Activated T-helper 1 cell treated with Interleukin-2 at 50 U/mL for 16 hours (primary cell): ENCODE data around the gene TMEM120A.

Source experiments
- DNase-seq: peaks from one replicate; pipeline ENCODE4 v3.0.0-alpha.2; 2020; ENCODE audit warnings: low read depth

Gene TMEM120A

DNA sequence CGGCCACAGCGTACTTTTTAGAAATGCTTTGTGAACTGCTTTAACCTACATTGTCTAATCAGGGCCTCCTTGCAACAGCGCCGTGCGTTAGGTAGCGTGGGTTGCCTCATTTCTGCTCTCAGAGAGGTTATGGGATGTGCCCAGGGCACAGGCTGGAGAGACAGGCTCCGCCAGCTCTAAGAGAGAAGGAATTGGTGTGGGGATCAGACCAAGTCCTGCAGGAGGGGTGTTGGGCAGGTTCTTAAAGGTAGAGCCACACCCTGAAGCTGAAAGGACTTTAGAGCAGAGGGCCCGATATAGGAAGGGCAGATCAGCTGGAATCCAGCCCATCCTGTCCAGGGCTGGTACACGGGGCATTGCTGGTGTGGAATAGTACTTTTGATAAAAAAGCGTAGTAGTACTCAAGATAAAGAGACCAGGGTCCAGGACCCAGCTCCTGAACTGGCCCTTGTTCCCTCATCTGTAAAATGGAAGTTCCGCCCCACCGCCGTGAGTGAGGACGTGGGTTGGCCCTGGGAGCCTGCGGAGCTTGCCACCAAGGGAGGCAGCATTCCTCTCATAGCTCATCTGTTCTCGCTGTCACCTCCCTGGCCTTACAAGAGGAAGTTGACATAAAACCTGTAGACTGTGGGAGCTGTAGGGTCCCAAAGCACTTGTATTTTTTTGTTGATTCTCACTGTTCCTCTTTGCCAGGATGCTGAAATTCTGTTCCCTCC, 37.2 kb downstream of the TMEM120A start:
- DNase-seq: no peak

DNA sequence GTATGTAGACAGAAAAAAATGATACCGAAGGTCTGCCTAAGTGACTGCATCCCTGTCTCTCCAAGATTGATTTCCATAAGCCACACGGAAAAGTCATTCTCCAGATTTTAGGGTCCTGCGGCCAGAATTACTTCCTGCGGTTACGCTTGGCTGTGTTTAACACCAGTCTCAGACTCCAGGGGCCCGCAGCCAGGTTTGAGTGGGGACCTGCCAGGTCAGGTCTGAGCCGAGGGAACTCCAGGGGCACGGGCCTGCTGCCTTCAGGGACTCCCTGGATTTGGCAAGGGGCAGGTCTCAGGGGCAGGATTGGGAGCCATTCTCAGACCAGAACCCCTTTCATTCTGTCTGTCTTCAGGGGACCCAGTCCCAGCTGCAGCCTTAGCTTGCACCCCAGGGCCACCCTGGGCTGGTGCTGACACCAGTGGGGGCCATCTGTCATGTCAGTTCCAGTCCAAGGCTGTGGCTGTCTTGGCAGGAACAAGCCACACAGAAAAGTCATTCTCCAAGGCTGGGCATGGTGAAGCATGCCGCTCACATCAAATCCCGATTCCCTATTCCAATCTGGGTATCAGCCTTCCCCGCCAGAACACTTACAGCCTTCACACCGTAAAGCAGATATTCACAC, 39.0 kb downstream of the TMEM120A start:
- no peak for DNase-seq

DNA sequence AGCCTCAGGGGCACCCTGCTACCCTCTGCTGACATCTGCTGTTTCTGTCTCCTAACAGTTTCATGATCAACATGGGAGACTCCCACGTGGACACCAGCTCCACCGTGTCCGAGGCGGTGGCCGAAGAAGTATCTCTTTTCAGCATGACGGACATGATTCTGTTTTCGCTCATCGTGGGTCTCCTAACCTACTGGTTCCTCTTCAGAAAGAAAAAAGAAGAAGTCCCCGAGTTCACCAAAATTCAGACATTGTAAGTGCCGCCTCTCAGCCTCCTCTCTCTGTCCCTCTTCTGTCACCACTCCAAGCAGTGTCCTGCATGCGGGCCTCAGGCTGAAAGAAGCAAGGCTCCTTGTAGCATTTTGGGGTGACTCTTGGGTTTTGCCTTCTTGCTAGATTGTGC, 40.5 kb downstream of the TMEM120A start:
- DNase-seq: no peak

DNA sequence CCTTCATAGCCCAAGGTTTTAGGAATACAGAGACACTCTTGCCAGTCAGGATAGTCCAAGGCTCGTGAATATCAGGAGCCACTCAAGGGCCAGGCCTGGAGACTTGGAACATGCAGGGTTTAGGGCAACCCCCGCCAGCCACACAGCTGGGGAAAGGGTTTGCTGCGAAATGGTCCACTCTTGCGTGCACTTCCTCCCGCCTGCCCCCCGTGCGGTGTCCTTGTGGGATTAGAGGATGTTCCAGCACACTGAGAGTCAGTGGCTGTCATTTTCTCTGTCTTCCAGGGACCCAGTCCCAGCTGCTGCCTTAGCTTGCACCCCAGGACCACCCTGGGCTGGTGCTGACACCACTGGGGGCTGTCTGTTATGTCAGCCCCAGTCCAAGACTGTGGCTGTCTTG, 41.0 kb downstream of the TMEM120A start:
- no peak for DNase-seq

DNA sequence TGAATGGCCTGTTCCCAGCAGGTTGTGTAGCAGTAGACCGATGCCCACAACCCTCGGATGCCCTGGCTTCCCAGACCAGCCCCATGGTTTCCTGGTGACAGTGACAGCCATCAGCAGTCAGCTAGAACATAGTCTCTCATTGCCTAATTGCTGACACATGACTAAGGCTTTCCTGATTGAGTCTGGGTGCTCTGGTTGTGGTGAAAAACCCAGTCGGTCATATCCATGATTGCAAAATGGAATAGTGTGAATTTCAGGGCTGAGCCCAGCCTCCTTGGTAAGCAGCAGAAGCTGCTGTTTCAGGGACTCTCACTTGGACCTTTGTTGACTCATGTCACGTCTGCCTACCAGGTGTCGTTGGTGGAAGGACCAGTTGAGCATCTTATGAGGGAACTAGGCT, 42.9 kb downstream of the TMEM120A start:
- no peak for DNase-seq

DNA sequence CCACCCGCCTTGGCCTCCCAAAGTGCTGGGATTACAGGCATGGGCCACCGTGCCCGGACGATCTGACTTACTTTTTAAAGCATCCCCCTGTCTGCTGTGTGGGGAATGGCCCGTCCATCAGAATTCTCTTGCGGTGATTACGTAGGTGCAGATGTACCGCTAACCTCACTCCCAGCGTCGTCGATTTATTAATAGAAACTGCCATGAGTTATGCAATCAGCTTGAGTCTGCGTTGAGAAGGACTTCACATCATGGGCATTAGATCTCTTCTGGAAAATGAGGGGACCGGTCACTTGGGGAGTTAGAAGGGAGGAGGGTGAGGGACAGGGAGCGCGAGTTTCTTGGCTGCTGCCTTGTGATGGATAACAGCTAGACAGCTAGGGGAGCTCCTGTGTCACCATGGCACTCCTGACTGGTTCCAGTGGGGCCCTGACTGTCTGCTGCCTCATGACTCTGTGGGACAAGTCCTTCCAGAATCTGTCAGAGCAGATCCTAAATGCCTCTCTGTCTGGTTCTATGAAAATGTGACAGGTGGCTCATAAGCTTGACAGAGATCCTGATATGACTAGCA, 44.2 kb downstream of the TMEM120A start:
- DNase-seq: no peak

DNA sequence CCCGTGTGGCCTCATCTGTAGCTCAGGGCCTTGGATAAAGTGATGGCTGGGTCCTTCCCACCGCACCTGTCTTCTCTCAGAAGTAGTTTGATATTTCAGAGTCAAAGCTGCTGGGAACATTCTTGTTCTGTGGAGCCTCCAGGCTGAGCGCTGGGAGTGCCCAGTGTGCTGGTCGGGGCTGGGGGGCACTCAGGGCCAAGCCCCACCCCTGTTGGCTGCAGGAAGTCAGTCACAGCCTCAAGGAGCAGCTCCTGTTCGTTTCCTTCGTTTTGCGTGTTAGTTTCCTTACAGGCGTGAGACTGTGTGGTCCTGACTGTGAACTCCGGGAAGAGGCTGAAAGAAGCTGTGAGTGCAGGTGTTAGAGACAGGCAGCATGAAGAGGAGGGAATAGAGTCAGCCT, 46.2 kb downstream of the TMEM120A start:
- no peak for DNase-seq

DNA sequence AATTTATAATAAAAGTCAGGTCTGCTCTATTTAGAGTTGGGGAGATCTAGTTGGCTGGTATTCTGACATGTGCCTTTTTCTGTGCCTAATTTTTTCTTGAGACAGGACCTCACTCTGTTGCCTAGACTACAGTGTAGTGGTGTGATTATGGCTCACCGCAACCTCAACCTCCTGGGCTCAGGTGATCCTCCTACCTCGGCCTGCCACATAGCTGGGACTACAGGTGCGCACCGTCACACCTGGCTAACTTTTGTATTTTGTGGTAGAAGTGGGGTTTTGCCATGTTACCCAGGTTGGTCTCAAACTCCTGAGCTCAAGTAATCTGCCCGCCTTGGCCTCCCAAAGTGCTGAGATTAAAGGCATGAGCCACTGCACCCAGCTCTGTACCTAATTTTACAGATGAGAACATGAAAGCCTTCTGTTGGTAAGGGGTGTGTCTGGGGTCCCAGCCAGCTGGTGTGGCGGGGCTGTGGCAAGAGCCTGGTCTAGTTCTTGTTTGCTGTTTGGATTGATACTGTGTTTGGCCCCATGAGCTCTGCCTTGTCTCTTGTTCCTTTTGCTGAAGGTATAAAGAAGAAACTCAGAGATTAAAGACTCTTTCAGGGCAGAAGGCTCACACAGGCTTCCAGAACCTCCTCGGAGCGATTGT, 48.1 kb downstream of the TMEM120A start:
- DNase-seq: no peak

DNA sequence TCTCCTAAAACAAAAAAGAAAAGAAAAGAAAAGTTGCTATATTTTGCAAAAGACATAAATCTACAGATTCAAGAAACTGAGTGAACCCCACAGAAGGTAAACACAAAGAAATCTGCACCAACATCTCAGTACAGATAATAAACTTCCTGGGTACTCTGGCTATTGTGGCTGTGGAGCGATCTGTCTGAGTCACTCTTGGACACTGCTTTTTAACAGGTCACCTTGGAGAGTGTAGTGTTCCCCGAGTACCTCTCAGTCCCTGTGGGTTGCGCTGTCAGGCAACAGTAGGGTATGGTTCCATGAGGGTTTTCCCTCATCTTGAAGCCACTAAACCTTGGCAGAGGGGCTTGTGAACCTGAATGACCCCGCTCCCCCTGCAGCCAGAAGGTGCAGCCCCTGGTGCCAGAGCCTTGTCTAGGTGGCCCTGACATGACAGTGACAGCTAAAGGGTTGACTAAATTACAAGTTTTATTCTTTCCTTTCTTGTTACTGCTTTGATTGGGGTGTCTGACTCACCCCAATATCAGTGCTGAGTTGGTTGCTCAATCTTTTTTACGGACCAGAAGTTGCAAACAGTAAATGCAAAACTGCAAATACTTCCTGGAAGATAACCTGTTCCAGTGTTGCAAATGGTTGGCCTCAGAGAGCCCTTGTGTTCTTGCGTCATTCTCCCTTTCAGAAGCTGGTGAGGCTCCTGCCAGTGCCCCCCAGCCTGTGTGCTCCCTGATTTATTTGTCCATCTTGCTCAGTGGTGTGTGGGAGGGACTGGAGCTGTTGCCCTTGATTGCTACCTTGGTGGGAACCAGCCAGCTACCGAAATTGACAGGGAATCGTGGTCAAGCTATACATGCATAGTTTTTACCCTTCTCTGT, 48.9 kb downstream of the TMEM120A start:
- no peak for DNase-seq

DNA sequence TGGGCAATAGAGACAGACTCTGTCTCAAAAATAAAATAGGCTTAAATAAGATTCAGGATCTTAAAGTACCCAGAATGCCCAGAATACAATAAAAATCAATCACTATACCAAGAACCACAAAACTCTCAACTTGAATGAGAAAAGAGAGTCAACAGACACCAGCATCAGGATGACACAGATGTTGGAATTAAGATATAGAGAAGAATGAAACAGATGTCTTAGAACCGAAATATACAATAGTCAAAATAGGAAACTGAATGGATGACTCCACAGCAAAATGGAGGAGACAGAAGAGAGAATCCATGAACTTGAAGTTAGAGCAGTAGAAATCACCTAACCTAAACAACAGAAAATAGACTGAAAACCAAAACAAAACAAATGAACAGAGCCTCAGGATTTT, 49.9 kb downstream of the TMEM120A start:
- no peak for DNase-seq

DNA sequence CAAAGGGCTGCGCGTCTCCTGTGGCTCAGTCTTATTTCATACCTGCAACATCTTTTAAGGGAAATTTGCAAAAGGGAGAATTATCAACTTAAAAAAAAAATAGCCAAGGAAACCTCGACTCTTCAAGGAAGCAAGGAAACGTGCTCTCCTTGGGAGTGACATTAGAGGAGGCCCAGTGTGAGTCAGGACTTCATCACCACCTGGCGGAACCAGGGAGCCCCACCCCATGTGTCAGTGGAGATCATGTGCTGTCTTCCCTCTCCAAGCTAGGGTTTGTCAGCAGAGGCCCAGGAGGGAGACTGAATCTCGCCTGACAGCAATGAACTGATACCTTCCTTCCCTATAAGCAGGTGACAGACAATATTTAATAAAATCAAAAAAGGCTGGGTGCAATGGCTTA, 50.5 kb downstream of the TMEM120A start:
- no peak for DNase-seq

DNA sequence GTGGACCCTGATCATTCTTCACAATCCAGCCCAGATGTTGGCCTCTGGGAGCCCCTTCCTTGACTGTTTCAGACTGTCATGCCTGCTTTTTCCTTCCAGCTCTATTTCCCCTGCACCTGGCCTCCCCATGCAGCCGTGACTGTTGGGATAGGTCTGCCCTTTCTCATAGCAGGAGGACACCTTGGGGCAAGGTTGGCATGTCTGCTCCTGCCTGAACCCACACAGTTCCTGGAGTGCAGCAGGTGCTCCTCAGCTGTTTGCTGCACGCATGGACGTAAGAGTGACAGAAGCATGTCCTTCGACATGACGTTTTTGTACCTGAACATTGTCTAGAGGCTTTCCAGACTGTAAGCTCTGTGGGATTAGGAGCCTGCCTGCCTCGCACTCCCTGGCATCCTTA, 55.5 kb downstream of the TMEM120A start:
- no peak for DNase-seq

DNA sequence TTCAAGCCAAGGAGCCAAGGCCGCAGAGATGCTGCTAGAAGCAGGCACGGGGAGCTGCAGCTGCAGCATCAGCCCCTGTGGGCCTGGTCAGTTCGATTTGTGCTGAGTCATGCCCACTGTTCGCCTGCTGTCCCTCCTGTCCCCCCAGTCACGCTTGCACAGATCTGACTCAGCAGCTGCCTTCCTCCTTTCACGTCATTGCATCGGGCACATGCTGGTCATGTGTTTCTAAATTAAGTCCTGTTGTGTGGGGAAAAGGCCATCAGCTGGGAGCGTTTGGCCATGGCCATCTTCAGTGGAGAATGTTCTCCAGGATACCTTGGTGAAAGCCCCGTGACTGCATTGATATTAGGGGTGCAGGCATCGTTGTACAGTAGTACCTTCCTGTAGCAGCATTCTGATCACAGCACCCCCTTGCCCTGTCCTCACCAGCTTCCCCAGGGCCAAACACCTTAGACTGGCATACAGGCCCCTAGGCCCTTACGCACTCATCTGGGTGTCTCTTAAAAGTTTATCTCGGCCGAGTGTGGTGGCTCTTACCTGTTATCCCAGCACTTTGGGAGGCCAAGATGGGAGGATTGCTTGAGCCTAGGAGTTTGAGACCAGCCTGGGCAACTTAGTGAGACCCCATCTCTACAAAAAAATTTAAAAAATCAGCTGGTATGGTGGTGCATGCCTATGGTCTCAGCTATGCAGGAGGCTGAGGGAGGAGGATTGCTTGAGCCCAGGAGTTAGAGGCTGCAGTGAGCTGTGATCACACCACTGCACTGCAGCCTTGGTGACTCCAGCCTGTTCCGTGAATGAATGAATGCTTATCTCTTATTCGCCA, 56.2 kb downstream of the TMEM120A start:
- no peak for DNase-seq
